ENCODE measurements around the gene ZNF605. TPM values are rescaled to one million over a fixed set of nuclear protein-coding genes. Genes with fewer than 3 reads are reported as not detected.

The ZNF605 gene
- total RNA-seq, 1 experiment from 2014 or later: 19.3 TPM

- H3K27me3 Mint-ChIP-seq (ENCODE audit: low read depth): peaks cover 16% of the 10 kb centered on the region
- no peak overlapping the region for H3K23ac ChIP-seq (ENCODE audit: insufficient read length, low read depth, low read length)
- H3K4ac ChIP-seq (ENCODE audit: low read depth, low read length): no peak overlapping the region
- H3K9me3 ChIP-seq (ENCODE audit: control insufficient read depth, low read depth, low read length): peaks cover 73% of the 10 kb centered on the region
- no peaks in the 10 kb centered on the region for H3K79me1 ChIP-seq (ENCODE audit: insufficient read depth, low read depth, low read length, poor library complexity, severe bottlenecking)
- no peaks in the 10 kb centered on the region for H3K27me3 ChIP-seq (ENCODE audit: insufficient read depth, low read length)
- no peaks in the 10 kb centered on the region for H3K4me1 Mint-ChIP-seq
- no peak for TF ChIP-seq CTCF (conservative IDR thresholded peaks at IDR 0.05)
- no peak overlapping the region for H3K27ac Mint-ChIP-seq
- H2AFZ ChIP-seq (ENCODE audit: low read length): no peak overlapping the region
- H3K23me2 ChIP-seq (ENCODE audit: insufficient read length, low read depth, low read length, poor library complexity, severe bottlenecking): no peaks in the 10 kb centered on the region
- H3T11ph ChIP-seq (ENCODE audit: low read length): no peak overlapping the region
- H3K56ac ChIP-seq (ENCODE audit: insufficient read length, low read depth, low read length): no peak overlapping the region
- H3K4me2 ChIP-seq (ENCODE audit: insufficient read depth, insufficient read length, low read length): no peak overlapping the region
- H2BK15ac ChIP-seq (ENCODE audit: low read depth, low read length): no peak overlapping the region
- peaks cover 92 to 98% of the 10 kb centered on the region in 2 experiments for H3K9me3 Mint-ChIP-seq
- H3K36me3 Mint-ChIP-seq (ENCODE audit: insufficient read depth in 1 of 3, low read depth in 3 of 3): peaks cover 41 to 69% (median 62%) of the 10 kb centered on the region in 3 experiments
- no peak overlapping the region for H3K14ac ChIP-seq (ENCODE audit: insufficient read depth, low read length)
- H2BK5ac ChIP-seq (ENCODE audit: insufficient read length, low read length): no peak overlapping the region
- no peaks in the 10 kb centered on the region for H4K20me1 ChIP-seq (ENCODE audit: control insufficient read depth, insufficient read depth, insufficient read length)
- H3K4me1 ChIP-seq (ENCODE audit: insufficient read depth, low read length): no peaks in the 10 kb centered on the region
- no peak overlapping the region for H3K9ac ChIP-seq (ENCODE audit: extremely low read depth, insufficient read length, low read length)
- H4K5ac ChIP-seq (ENCODE audit: insufficient read length, low read depth, low read length): no peak overlapping the region
- H2BK20ac ChIP-seq (ENCODE audit: low read depth, low read length, poor library complexity, severe bottlenecking): no peak overlapping the region
- H4K91ac ChIP-seq (ENCODE audit: insufficient read length, low read depth, low read length): no peak overlapping the region
- no peak overlapping the region for H2BK120ac ChIP-seq (ENCODE audit: low read depth, low read length, poor library complexity, severe bottlenecking)
- no peak for DNase-seq
- WGBS (ENCODE audit: extremely low coverage, insufficient read length, low lambda C conversion rate): no CpG with 5 or more reads among the region's 1 CpG
- H3K27ac ChIP-seq (ENCODE audit: insufficient read length, low read depth, low read length): no peak overlapping the region
- H4K8ac ChIP-seq (replicated peaks; ENCODE audit: insufficient read length, low read depth, low read length): no peak overlapping the region
- no peaks in the 10 kb centered on the region for H3K79me2 ChIP-seq (ENCODE audit: insufficient read depth, low read length)
- no peak overlapping the region for H3K18ac ChIP-seq (ENCODE audit: insufficient read length, low read depth, low read length)
- no peak overlapping the region for H2BK12ac ChIP-seq (ENCODE audit: insufficient read length, low read depth, low read length)
- H3K4me3 Mint-ChIP-seq: no peak overlapping the region
- H2AK5ac ChIP-seq (ENCODE audit: insufficient read length, low read length): no peak overlapping the region
These were observed 32.7 kb downstream of the ZNF605 start for GRCh38 chr12:132923356-132923909.
